ENCODE data around the gene UROD.

DNA sequence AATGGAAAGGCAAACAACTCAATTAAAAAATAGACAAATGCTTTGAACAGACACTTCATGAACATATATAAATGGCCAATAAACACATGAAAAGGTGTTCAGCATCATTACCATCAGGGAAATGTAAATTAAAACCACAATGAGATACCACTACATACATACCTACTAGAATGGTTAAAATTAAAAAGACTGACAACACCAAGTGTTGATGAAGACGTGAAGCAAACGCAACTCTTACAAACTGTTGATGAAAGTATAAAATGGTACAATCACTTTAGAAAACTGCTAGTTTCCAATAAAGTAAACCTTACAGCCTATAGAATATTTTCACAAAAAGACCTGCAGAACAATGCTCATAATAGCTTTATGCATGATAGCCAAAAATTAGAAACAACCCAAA is 35.8 kb upstream of the UROD start:
- TF ChIP-seq, protein P1, sequence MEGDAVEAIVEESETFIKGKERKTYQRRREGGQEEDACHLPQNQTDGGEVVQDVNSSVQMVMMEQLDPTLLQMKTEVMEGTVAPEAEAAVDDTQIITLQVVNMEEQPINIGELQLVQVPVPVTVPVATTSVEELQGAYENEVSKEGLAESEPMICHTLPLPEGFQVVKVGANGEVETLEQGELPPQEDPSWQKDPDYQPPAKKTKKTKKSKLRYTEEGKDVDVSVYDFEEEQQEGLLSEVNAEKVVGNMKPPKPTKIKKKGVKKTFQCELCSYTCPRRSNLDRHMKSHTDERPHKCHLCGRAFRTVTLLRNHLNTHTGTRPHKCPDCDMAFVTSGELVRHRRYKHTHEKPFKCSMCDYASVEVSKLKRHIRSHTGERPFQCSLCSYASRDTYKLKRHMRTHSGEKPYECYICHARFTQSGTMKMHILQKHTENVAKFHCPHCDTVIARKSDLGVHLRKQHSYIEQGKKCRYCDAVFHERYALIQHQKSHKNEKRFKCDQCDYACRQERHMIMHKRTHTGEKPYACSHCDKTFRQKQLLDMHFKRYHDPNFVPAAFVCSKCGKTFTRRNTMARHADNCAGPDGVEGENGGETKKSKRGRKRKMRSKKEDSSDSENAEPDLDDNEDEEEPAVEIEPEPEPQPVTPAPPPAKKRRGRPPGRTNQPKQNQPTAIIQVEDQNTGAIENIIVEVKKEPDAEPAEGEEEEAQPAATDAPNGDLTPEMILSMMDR (conservative IDR thresholded peaks at IDR 0.05; ENCODE audit: low read depth in 2 of 2) = no peak
- TF ChIP-seq EZH2phosphoT487 (IDR thresholded peaks at IDR 0.05; ENCODE audit: unreplicated experiment) = no peak
- no peak for TF ChIP-seq POLR2AphosphoS5 (IDR thresholded peaks at IDR 0.05; ENCODE audit: low read depth)
- TF ChIP-seq, protein P2, sequence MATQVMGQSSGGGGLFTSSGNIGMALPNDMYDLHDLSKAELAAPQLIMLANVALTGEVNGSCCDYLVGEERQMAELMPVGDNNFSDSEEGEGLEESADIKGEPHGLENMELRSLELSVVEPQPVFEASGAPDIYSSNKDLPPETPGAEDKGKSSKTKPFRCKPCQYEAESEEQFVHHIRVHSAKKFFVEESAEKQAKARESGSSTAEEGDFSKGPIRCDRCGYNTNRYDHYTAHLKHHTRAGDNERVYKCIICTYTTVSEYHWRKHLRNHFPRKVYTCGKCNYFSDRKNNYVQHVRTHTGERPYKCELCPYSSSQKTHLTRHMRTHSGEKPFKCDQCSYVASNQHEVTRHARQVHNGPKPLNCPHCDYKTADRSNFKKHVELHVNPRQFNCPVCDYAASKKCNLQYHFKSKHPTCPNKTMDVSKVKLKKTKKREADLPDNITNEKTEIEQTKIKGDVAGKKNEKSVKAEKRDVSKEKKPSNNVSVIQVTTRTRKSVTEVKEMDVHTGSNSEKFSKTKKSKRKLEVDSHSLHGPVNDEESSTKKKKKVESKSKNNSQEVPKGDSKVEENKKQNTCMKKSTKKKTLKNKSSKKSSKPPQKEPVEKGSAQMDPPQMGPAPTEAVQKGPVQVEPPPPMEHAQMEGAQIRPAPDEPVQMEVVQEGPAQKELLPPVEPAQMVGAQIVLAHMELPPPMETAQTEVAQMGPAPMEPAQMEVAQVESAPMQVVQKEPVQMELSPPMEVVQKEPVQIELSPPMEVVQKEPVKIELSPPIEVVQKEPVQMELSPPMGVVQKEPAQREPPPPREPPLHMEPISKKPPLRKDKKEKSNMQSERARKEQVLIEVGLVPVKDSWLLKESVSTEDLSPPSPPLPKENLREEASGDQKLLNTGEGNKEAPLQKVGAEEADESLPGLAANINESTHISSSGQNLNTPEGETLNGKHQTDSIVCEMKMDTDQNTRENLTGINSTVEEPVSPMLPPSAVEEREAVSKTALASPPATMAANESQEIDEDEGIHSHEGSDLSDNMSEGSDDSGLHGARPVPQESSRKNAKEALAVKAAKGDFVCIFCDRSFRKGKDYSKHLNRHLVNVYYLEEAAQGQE (IDR thresholded peaks at IDR 0.05; ENCODE audit: unreplicated experiment) = no peak
- TF ChIP-seq EZH2 (IDR thresholded peaks at IDR 0.05; ENCODE audit: low read depth, unreplicated experiment) = no peak
- no peak for TF ChIP-seq ZNF114 (CRISPR knock-in tag; IDR thresholded peaks at IDR 0.05)

Measured in GM23338 (cell line).